Spleen (tissue), 7 donors: Measurements from ENCODE around the gene C10orf90.

ENCODE experiments used
- POLR2A ChIP-seq, 3 donors: fragments of 450-650 bp; IDR thresholded peaks; one replicate each; pipeline ENCODE4 v1.5.1; 2017; ENCODE audit warnings: antibody characterized with exemption in 3 of 3, mild to moderate bottlenecking in 1 of 3
- POLR2AphosphoS5 ChIP-seq, 3 donors: sonication (generic); formaldehyde crosslinking; IDR thresholded peaks; one replicate each; pipeline ENCODE4 v1.5.1; 2017; ENCODE audit warnings: antibody characterized with exemption in 3 of 3
- TF ChIP-seq, protein P1 (sequence below), 11 experiments: fragments of 200-600 bp in 7 of 11; fragments of 450-650 bp in 4 of 11; sonication (generic) in 4 of 11; IDR thresholded peaks in 8 of 11; conservative IDR thresholded peaks in 3 of 11; 1 replicate in 7 of 11; 2 replicates in 4 of 11; pipeline versions ENCODE4 v1.4.0 to v1.8.0; 2016 to 2021; ENCODE audit warnings: antibody characterized with exemption in 11 of 11, inconsistent platforms in 4 of 11, mild to moderate bottlenecking in 1 of 11
- donor health status: DM: no; HTN: no; CAD: no; lungs with moderate emphysema.
- donor health status: DM: no; HTN: no; CAD: no.
- donor health status: DM: no; HTN: no; CAD: no.

DNA sequence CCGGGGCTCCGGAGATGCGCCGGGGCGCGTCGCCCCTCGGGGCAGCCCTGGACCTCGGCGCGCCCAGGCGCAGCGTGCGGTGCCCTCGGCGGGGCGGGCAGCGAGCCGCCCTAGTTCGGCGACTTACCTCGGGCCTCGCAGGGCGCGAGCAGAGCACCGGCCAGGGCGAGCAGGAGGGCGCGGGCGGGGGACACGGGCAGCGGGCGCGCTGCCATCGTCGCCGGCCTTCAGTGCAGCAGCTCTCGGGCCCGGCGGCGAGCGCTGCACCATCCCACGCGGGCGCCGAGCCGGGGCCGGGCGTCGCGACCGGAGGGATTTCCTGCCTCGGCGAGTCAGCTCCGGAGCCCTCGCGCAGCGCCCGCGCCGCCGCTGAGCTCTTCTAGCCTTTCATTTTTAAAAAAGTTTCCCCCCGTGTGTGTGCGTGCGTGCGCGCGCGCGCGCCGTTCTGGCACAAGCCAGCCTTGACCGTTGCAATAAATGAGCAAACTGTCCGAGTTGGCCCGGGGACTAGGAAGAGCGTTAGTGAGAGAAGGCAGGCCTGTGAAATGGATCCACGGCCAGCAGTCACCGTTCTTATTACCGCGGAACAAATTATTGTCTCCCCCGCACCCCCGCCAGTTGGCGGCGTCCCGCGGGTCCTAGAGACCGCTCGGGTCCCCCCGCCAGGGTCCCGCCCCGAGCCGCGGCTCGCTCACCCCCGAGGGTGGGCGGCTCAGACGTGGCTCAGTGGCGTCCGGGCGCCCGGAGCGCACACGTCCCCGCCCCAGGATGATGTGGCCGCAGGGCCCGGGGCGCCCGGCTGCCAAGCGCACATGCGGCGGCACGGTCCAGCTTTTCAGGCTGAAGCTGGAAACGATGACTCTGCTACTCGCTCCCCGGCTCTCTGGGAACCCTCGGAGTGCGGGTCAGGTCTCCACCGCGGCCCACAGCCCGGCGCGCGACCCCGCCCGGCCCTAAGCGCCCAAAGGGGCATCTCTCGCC lies 282.3 kb downstream of the C10orf90 start, which contains the start of gene ADAM12:
- TF ChIP-seq, protein P1, sequence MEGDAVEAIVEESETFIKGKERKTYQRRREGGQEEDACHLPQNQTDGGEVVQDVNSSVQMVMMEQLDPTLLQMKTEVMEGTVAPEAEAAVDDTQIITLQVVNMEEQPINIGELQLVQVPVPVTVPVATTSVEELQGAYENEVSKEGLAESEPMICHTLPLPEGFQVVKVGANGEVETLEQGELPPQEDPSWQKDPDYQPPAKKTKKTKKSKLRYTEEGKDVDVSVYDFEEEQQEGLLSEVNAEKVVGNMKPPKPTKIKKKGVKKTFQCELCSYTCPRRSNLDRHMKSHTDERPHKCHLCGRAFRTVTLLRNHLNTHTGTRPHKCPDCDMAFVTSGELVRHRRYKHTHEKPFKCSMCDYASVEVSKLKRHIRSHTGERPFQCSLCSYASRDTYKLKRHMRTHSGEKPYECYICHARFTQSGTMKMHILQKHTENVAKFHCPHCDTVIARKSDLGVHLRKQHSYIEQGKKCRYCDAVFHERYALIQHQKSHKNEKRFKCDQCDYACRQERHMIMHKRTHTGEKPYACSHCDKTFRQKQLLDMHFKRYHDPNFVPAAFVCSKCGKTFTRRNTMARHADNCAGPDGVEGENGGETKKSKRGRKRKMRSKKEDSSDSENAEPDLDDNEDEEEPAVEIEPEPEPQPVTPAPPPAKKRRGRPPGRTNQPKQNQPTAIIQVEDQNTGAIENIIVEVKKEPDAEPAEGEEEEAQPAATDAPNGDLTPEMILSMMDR (IDR thresholded peaks at IDR 0.05 in 8 of 11, conservative IDR thresholded peaks at IDR 0.05 in 3 of 11): no peak
- TF ChIP-seq POLR2A (IDR thresholded peaks at IDR 0.05): no peak
- no peak for TF ChIP-seq POLR2AphosphoS5 (IDR thresholded peaks at IDR 0.05)
